Left colon (tissue), 2 donors: ENCODE data around the gene THAP4. TPM values are rescaled to one million over a fixed set of nuclear protein-coding genes. Genes with fewer than 3 reads are reported as not detected.
"Not testable (repeated sequence)": the region's sequence is repeated elsewhere in the genome, so short reads cannot be mapped to it uniquely, and the experiment has no call there.

ENCODE experiments used
- ATAC-seq: fragments of 200-7000 bp; cut with Tn5 transposase; one replicate; pipeline ENCODE4 v1.9.1; 2020; ENCODE audit warnings: mild to moderate bottlenecking, moderate library complexity
- DNase-seq, 2 donors: peaks; one replicate each; pipeline ENCODE4 v3.0.0-alpha.2; 2020
- intact Hi-C, 2 donors: fragments of 100-400 bp; cut with DNase I in 1 of 2; cut with micrococcal nuclease in 1 of 2; formaldehyde crosslinking; loops; one replicate each; pipeline versions ENCODE4 v1.11.2 to v1.14.0; 2022; cut with DNase I, micrococcal nuclease
- total RNA-seq, 2 donors: library from RNA; stranded (reverse); fragmentation: NEBNext Ultra II Directional; extraction: Animal tissue kit (Norgen Biotek cat#: 25700); gene quantifications; one replicate each; pipeline ENCODE4 v1.2.1, GENCODE V29; 2021
- donor health status: DM: no; HTN: no; CAD: no.
- donor health status: DM: yes; HTN: yes; CAD: no.

Gene THAP4
- total RNA-seq, 2 donors from 2014 or later: 86.0 to 86.7 TPM

GRCh38 chr2:241599615-241600014 is 37.3 kb downstream of the THAP4 start:
- ATAC-seq (no peak), DNase-seq (no peak)
- intact Hi-C loops: loop anchor here in 1 of 2 donors (10.0 kb wide), 1 partner anchor 85 kb away; no protein-coding TSS in a partner anchor

- intact Hi-C loops: no loop called here
- ATAC-seq (peak; percentile 72), DNase-seq (no peak)
Measured at GRCh38 chr2:241598487-241598886, 38.5 kb downstream of the THAP4 start.

- ATAC-seq: no peak
- DNase-seq: no peak
- intact Hi-C loops: no loop called here
Measured at GRCh38 chr2:241598061-241598460, 38.9 kb downstream of the THAP4 start.

- ATAC-seq (no peak), DNase-seq (no peak)
- intact Hi-C loops: no loop called here
Measured at GRCh38 chr2:241597561-241597960, 39.4 kb downstream of the THAP4 start.

GRCh38 chr2:241595600-241596140 is 41.3 kb downstream of the THAP4 start:
- ATAC-seq (peak; percentile 46), DNase-seq (no peak)
- intact Hi-C loops: no loop called here

GRCh38 chr2:241593271-241593670 is 43.7 kb downstream of the THAP4 start:
- intact Hi-C loops: no loop called here
- no peak for DNase-seq
- no peak for ATAC-seq

- DNase-seq (no peak), ATAC-seq (no peak)
- intact Hi-C loops: no loop called here
Measured at GRCh38 chr2:241592126-241592845, 44.7 kb downstream of the THAP4 start.

- DNase-seq, intact Hi-C loops, ATAC-seq: not testable (repeated sequence)
Measured at GRCh38 chr2:241590496-241591455, 46.2 kb downstream of the THAP4 start.

GRCh38 chr2:241589863-241590262 is 47.1 kb downstream of the THAP4 start:
- intact Hi-C loops, ATAC-seq, DNase-seq: not testable (repeated sequence)

GRCh38 chr2:241586564-241587264 is 50.2 kb downstream of the THAP4 start:
- ATAC-seq (no peak), DNase-seq (no peak)
- intact Hi-C loops: no loop called here

GRCh38 chr2:241584436-241584835 is 52.5 kb downstream of the THAP4 start:
- DNase-seq: no peak
- ATAC-seq: no peak
- intact Hi-C loops: no loop called here

GRCh38 chr2:241582806-241583205 is 54.2 kb downstream of the THAP4 start:
- DNase-seq (no peak), ATAC-seq (no peak)
- intact Hi-C loops: no loop called here

- DNase-seq (no peak), ATAC-seq (no peak)
- intact Hi-C loops: no loop called here
Measured at GRCh38 chr2:241582328-241582727, 54.6 kb downstream of the THAP4 start.

- intact Hi-C loops: no loop called here
- DNase-seq (no peak), ATAC-seq (no peak)
Measured at GRCh38 chr2:241579281-241579680, 57.7 kb downstream of the THAP4 start.

- DNase-seq: no peak
- intact Hi-C loops: no loop called here
- no peak for ATAC-seq
Measured at GRCh38 chr2:241577413-241578122, 59.4 kb downstream of the THAP4 start.

GRCh38 chr2:241576293-241576654 is 60.7 kb downstream of the THAP4 start:
- intact Hi-C loops: no loop called here
- DNase-seq: no peak
- no peak for ATAC-seq

- no peak for DNase-seq
- no peak for ATAC-seq
- intact Hi-C loops: no loop called here
Measured at GRCh38 chr2:241575624-241576292, 61.2 kb downstream of the THAP4 start.
